Measurements from ENCODE around the gene TNS3. TPM values are rescaled to one million over a fixed set of nuclear protein-coding genes. Genes with fewer than 3 reads are reported as not detected.

Gene TNS3
- total RNA-seq, 1 donor from 2014 or later = 174 TPM

- H3K27me3 ChIP-seq (ENCODE audit: low read depth) = no peaks in the 10 kb centered on the region
- no peak for DNase-seq
- no peak for TF ChIP-seq CTCF (IDR thresholded peaks at IDR 0.05)
Observed at GRCh38 chr7:47356261-47356660, 225.7 kb downstream of the TNS3 start.

GRCh38 chr7:47355684-47356083, 226.2 kb downstream of the TNS3 start:
- Histone ChIP-seq H3K36me3 (peaks cover 19% of the 10 kb centered on the region), H3K27ac (no peak overlapping the region), H3K27me3 (ENCODE audit: low read depth) (no peaks in the 10 kb centered on the region), H3K4me3 (no peak overlapping the region), H3K9me3 (no peaks in the 10 kb centered on the region), H3K4me1 (peaks cover 5% of the 10 kb centered on the region)
- intact Hi-C loops (cut with DNase I) = no loop called here
- TF ChIP-seq CTCF (IDR thresholded peaks at IDR 0.05) = no peak
- DNase-seq = no peak
- peak in 1 of 2 donors; percentile 46 for ATAC-seq

More at GRCh38 chr7:47356261-47356660, 225.7 kb downstream of the TNS3 start:
- Histone ChIP-seq H3K9me3 (no peaks in the 10 kb centered on the region), H3K36me3 (peaks cover 19% of the 10 kb centered on the region), H3K4me1 (peaks cover 5% of the 10 kb centered on the region), H3K4me3 (no peak overlapping the region), H3K27ac (no peak overlapping the region)
- ATAC-seq = no peak
- intact Hi-C loops (cut with DNase I) = no loop called here

- DNase-seq (no peak), ATAC-seq (peak in 1 of 2 donors; percentile 32)
- Histone ChIP-seq H3K36me3 (peaks cover 19% of the 10 kb centered on the region), H3K27me3 (ENCODE audit: low read depth) (no peaks in the 10 kb centered on the region), H3K27ac (no peak overlapping the region), H3K9me3 (no peaks in the 10 kb centered on the region), H3K4me1 (peaks cover 5% of the 10 kb centered on the region), H3K4me3 (no peak overlapping the region)
- no peak for TF ChIP-seq CTCF (IDR thresholded peaks at IDR 0.05)
- intact Hi-C loops (cut with DNase I) = no loop called here
Observed at GRCh38 chr7:47354831-47355541, 226.9 kb downstream of the TNS3 start.

- intact Hi-C loops (cut with DNase I) = no loop called here
- DNase-seq (no peak), ATAC-seq (no peak)
- peaks cover 5% of the 10 kb centered on the region for H3K4me1 ChIP-seq
- no peak overlapping the region for H3K27ac ChIP-seq
- H3K9me3 ChIP-seq = no peaks in the 10 kb centered on the region
- no peak for TF ChIP-seq CTCF (IDR thresholded peaks at IDR 0.05)
- H3K4me3 ChIP-seq = no peak overlapping the region
- no peaks in the 10 kb centered on the region for H3K27me3 ChIP-seq (ENCODE audit: low read depth)
- H3K36me3 ChIP-seq = peaks cover 17% of the 10 kb centered on the region
Observed at GRCh38 chr7:47354071-47354470, 227.8 kb downstream of the TNS3 start.

- H3K9me3 ChIP-seq = no peaks in the 10 kb centered on the region
- H3K4me3 ChIP-seq = no peak overlapping the region
- H3K36me3 ChIP-seq = peaks cover 10% of the 10 kb centered on the region
- intact Hi-C loops (cut with DNase I) = no loop called here
- ATAC-seq (no peak), DNase-seq (no peak)
- TF ChIP-seq CTCF (IDR thresholded peaks at IDR 0.05) = no peak
- no peak overlapping the region for H3K27ac ChIP-seq
- H3K27me3 ChIP-seq (ENCODE audit: low read depth) = no peaks in the 10 kb centered on the region
- H3K4me1 ChIP-seq = peaks cover 5% of the 10 kb centered on the region
Observed at GRCh38 chr7:47352394-47352968, 229.4 kb downstream of the TNS3 start.
